LNCAP (cell line): ENCODE measurements around the gene OMP.

Experiments
- CTCF ChIP-seq: fragments of 450-650 bp; IDR thresholded peaks from 2 replicates; pipeline ENCODE4 v1.5.1; 2017; ENCODE audit warnings: mild to moderate bottlenecking

The OMP gene

GRCh38 chr11:77066229-77067042, 36.2 kb upstream of the OMP start, which contains the start of gene CAPN5:
Gene CAPN5, plus strand, starts transcription at chr11:77066971. Its CDS starts 17,916 bp downstream, at chr11:77084887.
- TF ChIP-seq CTCF, result no peak; the same call in 1 of the 2 replicates

- TF ChIP-seq CTCF, result no peak
These were observed 34.7 kb upstream of the OMP start for GRCh38 chr11:77067861-77068443.

GRCh38 chr11:77068457-77069335, 33.9 kb upstream of the OMP start:
- TF ChIP-seq CTCF, result no peak

GRCh38 chr11:77069336-77069968, 33.2 kb upstream of the OMP start:
- no peak for TF ChIP-seq CTCF

GRCh38 chr11:77069969-77070582, 32.6 kb upstream of the OMP start:
- TF ChIP-seq CTCF, result no peak

- TF ChIP-seq CTCF, result no peak
These were observed 31.6 kb upstream of the OMP start for GRCh38 chr11:77071077-77071476.
